ENCODE results near the gene TBC1D16. TPM values are rescaled to one million over a fixed set of nuclear protein-coding genes. Genes with fewer than 3 reads are reported as not detected.

Gene TBC1D16
- total and polyA plus RNA-seq, 5 donors from 2014 or later = 0.06 to 0.72 (median 0.13) TPM

GRCh38 chr17:79891113-79891730 is 144.4 kb downstream of the TBC1D16 start:
- Mint-ChIP-seq H3K36me3 (no peaks in the 10 kb centered on the region), H3K27me3 (peaks cover 23% of the 10 kb centered on the region), H3K9me3 (peaks cover 0 to 2% (median 0%) of the 10 kb centered on the region in 7 donors), H3K4me1 (no peaks in the 10 kb centered on the region), H3K27ac (no peak overlapping the region), H3K4me3 (no peak overlapping the region)
- Histone ChIP-seq H3K27me3 (ENCODE audit: control insufficient read depth, insufficient read depth, low read length) (no peaks in the 10 kb centered on the region), H3K4me1 (ENCODE audit: control insufficient read depth, insufficient read depth, low read length, poor library complexity, severe bottlenecking) (no peaks in the 10 kb centered on the region), H3K9me3 (ENCODE audit: control insufficient read depth in 2 of 2, low read length in 2 of 2) (no peaks in the 10 kb centered on the region), H3K27ac (ENCODE audit: insufficient read depth, low read length, poor library complexity, severe bottlenecking) (no peak overlapping the region), H3K4me3 (ENCODE audit: low read depth, low read length) (no peak overlapping the region), H3K36me3 (ENCODE audit: control insufficient read depth, insufficient read depth, low read length) (no peaks in the 10 kb centered on the region)
- ATAC-seq (ENCODE audit: low read depth in 2 of 2) (no peak), DNase-seq (no peak)

- Histone ChIP-seq H3K9me3 (ENCODE audit: control insufficient read depth in 2 of 2, low read length in 2 of 2) (no peaks in the 10 kb centered on the region), H3K36me3 (ENCODE audit: control insufficient read depth, insufficient read depth, low read length) (no peaks in the 10 kb centered on the region), H3K4me3 (ENCODE audit: low read depth, low read length) (no peak overlapping the region), H3K4me1 (ENCODE audit: control insufficient read depth, insufficient read depth, low read length, poor library complexity, severe bottlenecking) (no peaks in the 10 kb centered on the region), H3K27me3 (ENCODE audit: control insufficient read depth, insufficient read depth, low read length) (no peaks in the 10 kb centered on the region), H3K27ac (ENCODE audit: insufficient read depth, low read length, poor library complexity, severe bottlenecking) (no peak overlapping the region)
- H3K9me3 Mint-ChIP-seq = peaks cover 0 to 2% (median 0%) of the 10 kb centered on the region in 7 donors
- no peak overlapping the region for H3K27ac Mint-ChIP-seq
- no peaks in the 10 kb centered on the region for H3K4me1 Mint-ChIP-seq
- DNase-seq (no peak), ATAC-seq (ENCODE audit: low read depth in 2 of 2) (no peak)
- H3K4me3 Mint-ChIP-seq = no peak overlapping the region
- peaks cover 24% of the 10 kb centered on the region for H3K27me3 Mint-ChIP-seq
- no peaks in the 10 kb centered on the region for H3K36me3 Mint-ChIP-seq
These were observed 145.0 kb downstream of the TBC1D16 start for GRCh38 chr17:79890706-79891105.

- peaks cover 29% of the 10 kb centered on the region for H3K27me3 Mint-ChIP-seq
These were observed 146.6 kb downstream of the TBC1D16 start for GRCh38 chr17:79888811-79889634.

GRCh38 chr17:79888009-79888540 is 147.6 kb downstream of the TBC1D16 start:
- Mint-ChIP-seq H3K27ac (no peak overlapping the region), H3K27me3 (peaks cover 38% of the 10 kb centered on the region), H3K4me3 (no peak overlapping the region), H3K36me3 (peaks cover 3% of the 10 kb centered on the region), H3K4me1 (peaks cover 0 to 2% (median 0%) of the 10 kb centered on the region in 4 donors), H3K9me3 (peaks cover 0 to 2% (median 0%) of the 10 kb centered on the region in 7 donors)
- Histone ChIP-seq H3K9me3 (ENCODE audit: control insufficient read depth in 2 of 2, low read length in 2 of 2) (no peaks in the 10 kb centered on the region), H3K4me3 (ENCODE audit: low read depth, low read length) (no peak overlapping the region), H3K27me3 (ENCODE audit: control insufficient read depth, insufficient read depth, low read length) (no peaks in the 10 kb centered on the region), H3K36me3 (ENCODE audit: control insufficient read depth, insufficient read depth, low read length) (no peaks in the 10 kb centered on the region), H3K27ac (ENCODE audit: insufficient read depth, low read length, poor library complexity, severe bottlenecking) (no peak overlapping the region), H3K4me1 (ENCODE audit: control insufficient read depth, insufficient read depth, low read length, poor library complexity, severe bottlenecking) (no peaks in the 10 kb centered on the region)
- ATAC-seq (ENCODE audit: low read depth in 2 of 2) (no peak), DNase-seq (no peak)

More at GRCh38 chr17:79888811-79889634, 146.6 kb downstream of the TBC1D16 start:
- Mint-ChIP-seq H3K4me3 (no peak overlapping the region), H3K27ac (no peak overlapping the region), H3K36me3 (peaks cover under 1% of the 10 kb centered on the region), H3K9me3 (peaks cover 0 to 2% (median 0%) of the 10 kb centered on the region in 7 donors), H3K4me1 (no peaks in the 10 kb centered on the region)
- Histone ChIP-seq H3K27me3 (ENCODE audit: control insufficient read depth, insufficient read depth, low read length) (no peaks in the 10 kb centered on the region), H3K9me3 (ENCODE audit: control insufficient read depth in 2 of 2, low read length in 2 of 2) (no peaks in the 10 kb centered on the region), H3K27ac (ENCODE audit: insufficient read depth, low read length, poor library complexity, severe bottlenecking) (no peak overlapping the region), H3K36me3 (ENCODE audit: control insufficient read depth, insufficient read depth, low read length) (no peaks in the 10 kb centered on the region), H3K4me1 (ENCODE audit: control insufficient read depth, insufficient read depth, low read length, poor library complexity, severe bottlenecking) (no peaks in the 10 kb centered on the region), H3K4me3 (ENCODE audit: low read depth, low read length) (no peak overlapping the region)
- ATAC-seq (ENCODE audit: low read depth in 2 of 2) (no peak), DNase-seq (no peak)

GRCh38 chr17:79887451-79887991 is 148.2 kb downstream of the TBC1D16 start:
- H3K36me3 Mint-ChIP-seq = peaks cover 3% of the 10 kb centered on the region
- peaks cover 44% of the 10 kb centered on the region for H3K27me3 Mint-ChIP-seq
- H3K9me3 ChIP-seq (ENCODE audit: control insufficient read depth in 2 of 2, low read length in 2 of 2) = no peaks in the 10 kb centered on the region

GRCh38 chr17:79883202-79883601 is 152.5 kb downstream of the TBC1D16 start:
- no peak overlapping the region for H3K27ac ChIP-seq (ENCODE audit: insufficient read depth, low read length, poor library complexity, severe bottlenecking)
- no peak overlapping the region for H3K27ac Mint-ChIP-seq
- DNase-seq (no peak), ATAC-seq (ENCODE audit: low read depth in 2 of 2) (no peak)
- H3K9me3 Mint-ChIP-seq = peaks cover 0 to 2% (median 0%) of the 10 kb centered on the region in 7 donors
- H3K36me3 ChIP-seq (ENCODE audit: control insufficient read depth, insufficient read depth, low read length) = no peaks in the 10 kb centered on the region
- H3K4me1 ChIP-seq (ENCODE audit: control insufficient read depth, insufficient read depth, low read length, poor library complexity, severe bottlenecking) = no peaks in the 10 kb centered on the region
- H3K9me3 ChIP-seq (ENCODE audit: control insufficient read depth in 2 of 2, low read length in 2 of 2) = no peaks in the 10 kb centered on the region
- H3K27me3 Mint-ChIP-seq = peaks cover 56% of the 10 kb centered on the region
- peaks cover 3% of the 10 kb centered on the region for H3K36me3 Mint-ChIP-seq
- no peak overlapping the region for H3K4me3 ChIP-seq (ENCODE audit: low read depth, low read length)
- peaks cover 9% of the 10 kb centered on the region for H3K27me3 ChIP-seq (ENCODE audit: control insufficient read depth, insufficient read depth, low read length)
- H3K4me3 Mint-ChIP-seq = no peak overlapping the region
- peaks cover 0 to 2% (median 0%) of the 10 kb centered on the region in 4 donors for H3K4me1 Mint-ChIP-seq

More at GRCh38 chr17:79887451-79887991, 148.2 kb downstream of the TBC1D16 start:
- ATAC-seq (ENCODE audit: low read depth in 2 of 2) = no peak
- Histone ChIP-seq H3K4me3 (ENCODE audit: low read depth, low read length) (no peak overlapping the region), H3K27me3 (ENCODE audit: control insufficient read depth, insufficient read depth, low read length) (no peaks in the 10 kb centered on the region), H3K36me3 (ENCODE audit: control insufficient read depth, insufficient read depth, low read length) (no peaks in the 10 kb centered on the region), H3K4me1 (ENCODE audit: control insufficient read depth, insufficient read depth, low read length, poor library complexity, severe bottlenecking) (no peaks in the 10 kb centered on the region), H3K27ac (ENCODE audit: insufficient read depth, low read length, poor library complexity, severe bottlenecking) (no peak overlapping the region)
- H3K27ac Mint-ChIP-seq = no peak overlapping the region
- no peak overlapping the region for H3K4me3 Mint-ChIP-seq
- no peak for DNase-seq
- peaks cover 0 to 2% (median 0%) of the 10 kb centered on the region in 4 donors for H3K4me1 Mint-ChIP-seq
- peaks cover 0 to 2% (median 0%) of the 10 kb centered on the region in 7 donors for H3K9me3 Mint-ChIP-seq

Data from CD4-positive, CD25-positive, alpha-beta regulatory T cell (primary cell).